ENCODE data around the gene GRIP2.

The GRIP2 gene

GRCh38 chr3:14546041-14546440 is 5.9 kb upstream of the GRIP2 start:
- no peak overlapping the region for H3K4me3 ChIP-seq (ENCODE audit: low read depth, low read length)
- TF ChIP-seq MAX (IDR thresholded peaks at IDR 0.05; ENCODE audit: low read depth, low read length) (no peak), MYC (IDR thresholded peaks at IDR 0.05; ENCODE audit: low read depth, low read length) (no peak), POLR2A (IDR thresholded peaks at IDR 0.05; ENCODE audit: extremely low read depth, insufficient read length) (no peak), CTCF (IDR thresholded peaks at IDR 0.05; ENCODE audit: low read depth, low read length) (no peak)
- no peak for DNase-seq (ENCODE audit: low read depth)

- H3K4me3 ChIP-seq (ENCODE audit: low read depth, low read length) = no peak overlapping the region
- no peak for DNase-seq (ENCODE audit: low read depth)
- TF ChIP-seq POLR2A (IDR thresholded peaks at IDR 0.05; ENCODE audit: extremely low read depth, insufficient read length) = no peak
- no peak for TF ChIP-seq MYC (IDR thresholded peaks at IDR 0.05; ENCODE audit: low read depth, low read length)
- no peak for TF ChIP-seq MAX (IDR thresholded peaks at IDR 0.05; ENCODE audit: low read depth, low read length)
- TF ChIP-seq CTCF (IDR thresholded peaks at IDR 0.05; ENCODE audit: low read depth, low read length) = no peak
Observed at GRCh38 chr3:14545251-14545635, 5.1 kb upstream of the GRIP2 start.

- no peak for DNase-seq (ENCODE audit: low read depth)
- TF ChIP-seq MYC (IDR thresholded peaks at IDR 0.05; ENCODE audit: low read depth, low read length) = no peak
- TF ChIP-seq POLR2A (IDR thresholded peaks at IDR 0.05; ENCODE audit: extremely low read depth, insufficient read length) = no peak
- TF ChIP-seq CTCF (IDR thresholded peaks at IDR 0.05; ENCODE audit: low read depth, low read length) = no peak
- no peak for TF ChIP-seq MAX (IDR thresholded peaks at IDR 0.05; ENCODE audit: low read depth, low read length)
- no peak overlapping the region for H3K4me3 ChIP-seq (ENCODE audit: low read depth, low read length)
Observed at GRCh38 chr3:14544282-14545250, 4.4 kb upstream of the GRIP2 start.

GRCh38 chr3:14543446-14543845 is 3.3 kb upstream of the GRIP2 start:
- no peak overlapping the region for H3K4me3 ChIP-seq (ENCODE audit: low read depth, low read length)
- TF ChIP-seq CTCF (IDR thresholded peaks at IDR 0.05; ENCODE audit: low read depth, low read length) = no peak
- TF ChIP-seq POLR2A (IDR thresholded peaks at IDR 0.05; ENCODE audit: extremely low read depth, insufficient read length) = no peak
- no peak for TF ChIP-seq MYC (IDR thresholded peaks at IDR 0.05; ENCODE audit: low read depth, low read length)
- TF ChIP-seq MAX (IDR thresholded peaks at IDR 0.05; ENCODE audit: low read depth, low read length) = no peak
- no peak for DNase-seq (ENCODE audit: low read depth)

- TF ChIP-seq CTCF (IDR thresholded peaks at IDR 0.05; ENCODE audit: low read depth, low read length) = no peak
- TF ChIP-seq MAX (IDR thresholded peaks at IDR 0.05; ENCODE audit: low read depth, low read length) = no peak
- TF ChIP-seq MYC (IDR thresholded peaks at IDR 0.05; ENCODE audit: low read depth, low read length) = no peak
- no peak for TF ChIP-seq POLR2A (IDR thresholded peaks at IDR 0.05; ENCODE audit: extremely low read depth, insufficient read length)
- no peak overlapping the region for H3K4me3 ChIP-seq (ENCODE audit: low read depth, low read length)
Observed at GRCh38 chr3:14542656-14543055, 2.5 kb upstream of the GRIP2 start.

More at GRCh38 chr3:14542656-14543055, 2.5 kb upstream of the GRIP2 start:
- no peak for DNase-seq (ENCODE audit: low read depth)
